Stimulated activated CD8-positive, alpha-beta memory T cell treated with anti-CD3 and anti-CD28 coated beads, Interleukin-15, amount 100 ng/mL, for 4 hours (primary cell): ENCODE data around the gene ACAD10.
"Not testable (repeated sequence)": the region's sequence is repeated elsewhere in the genome, so short reads cannot be mapped to it uniquely, and the experiment has no call there.

Experiments used
- DNase-seq, 2 donors: peaks; one replicate each; pipeline ENCODE4 v3.0.0-alpha.2; 2020; ENCODE audit warnings: low read depth in 2 of 2

Gene ACAD10

GRCh38 chr12:111685811-111686573 is at the start of gene ACAD10, which contains the start of gene BRAP:
TSS of gene ACAD10 (plus strand) at chr12:111686053. CDS start at chr12:111692710, 6,657 bp downstream.
TSS of gene BRAP (minus strand) at chr12:111685956. CDS start at chr12:111685792, 164 bp downstream.
- DNase-seq, result peak; percentile 82 to 86

GRCh38 chr12:111636209-111636945 is 49.5 kb upstream of the ACAD10 start:
- DNase-seq, result no peak

GRCh38 chr12:111638556-111638955 is 47.3 kb upstream of the ACAD10 start:
- no peak for DNase-seq

- DNase-seq, result no peak
Measured at GRCh38 chr12:111640506-111640905, 45.3 kb upstream of the ACAD10 start.

- no peak for DNase-seq
Measured at GRCh38 chr12:111642681-111643426, 43.0 kb upstream of the ACAD10 start.

- DNase-seq, result no peak
Measured at GRCh38 chr12:111643427-111643826, 42.4 kb upstream of the ACAD10 start.

GRCh38 chr12:111645433-111645832 is 40.4 kb upstream of the ACAD10 start:
- DNase-seq, result no peak

- no peak for DNase-seq
Measured at GRCh38 chr12:111650912-111651311, 34.9 kb upstream of the ACAD10 start.

- not testable (repeated sequence) for DNase-seq
Measured at GRCh38 chr12:111652530-111652929, 33.3 kb upstream of the ACAD10 start.

GRCh38 chr12:111653596-111653995 is 32.3 kb upstream of the ACAD10 start:
- no peak for DNase-seq

GRCh38 chr12:111655356-111655755 is 30.5 kb upstream of the ACAD10 start:
- DNase-seq, result no peak

GRCh38 chr12:111656016-111656415 is 29.8 kb upstream of the ACAD10 start:
- no peak for DNase-seq

- no peak for DNase-seq
Measured at GRCh38 chr12:111664499-111664898, 21.4 kb upstream of the ACAD10 start.

- DNase-seq, result no peak
Measured at GRCh38 chr12:111664961-111665865, 20.6 kb upstream of the ACAD10 start.

GRCh38 chr12:111672822-111673381 is 13.0 kb upstream of the ACAD10 start:
- DNase-seq, result no peak

- no peak for DNase-seq
Measured at GRCh38 chr12:111673503-111673902, 12.3 kb upstream of the ACAD10 start.

- no peak for DNase-seq
Measured at GRCh38 chr12:111677186-111677585, 8.7 kb upstream of the ACAD10 start.

- DNase-seq, result not testable (repeated sequence)
Measured at GRCh38 chr12:111684485-111685198, 1.2 kb upstream of the ACAD10 start.

- DNase-seq, result peak in 1 of 2 donors; percentile 4
Measured at GRCh38 chr12:111685322-111685810, 487 bp upstream of the ACAD10 start.

- no peak for DNase-seq
Measured at GRCh38 chr12:111686574-111687105, 787 bp downstream of the ACAD10 start.
